Smooth muscle cell (in vitro differentiated cells): Measurements from ENCODE around the gene NRF1. TPM values are rescaled to one million over a fixed set of nuclear protein-coding genes. Genes with fewer than 3 reads are reported as not detected.

ENCODE experiments used
- DNase-seq: peaks from one replicate; lab custom pipeline; 2025; ENCODE audit not compliant: unreplicated experiment; lab: John Stamatoyannopoulos, UW
- H2AFZ ChIP-seq: fragments of 200-600 bp; sonication (generic); 2 replicates; pipeline ENCODE4 v1.6.0; 2016; ENCODE audit warnings: antibody characterized with exemption, low read depth, mild to moderate bottlenecking
- H3F3A ChIP-seq: fragments of 200-600 bp; sonication (generic); 2 replicates; pipeline ENCODE4 v1.6.0; 2017; ENCODE audit warnings: antibody characterized with exemption, low read depth
- H3K27ac ChIP-seq: fragments of 200-600 bp; sonication (generic); 2 replicates; pipeline ENCODE4 v1.5.1; 2016; ENCODE audit warnings: low read depth, mild to moderate bottlenecking
- H3K27me3 ChIP-seq: fragments of 200-600 bp; sonication (generic); 2 replicates; pipeline ENCODE4 v1.6.1; 2016; ENCODE audit warnings: low read depth, mild to moderate bottlenecking
- H3K36me3 ChIP-seq: fragments of 200-600 bp; sonication (generic); 2 replicates; pipeline ENCODE4 v1.5.1; 2016; ENCODE audit warnings: low read depth
- H3K4me1 ChIP-seq: fragments of 200-600 bp; sonication (generic); 2 replicates; pipeline ENCODE4 v1.5.1; 2016; ENCODE audit warnings: low read depth
- H3K4me2 ChIP-seq: fragments of 200-600 bp; sonication (generic); 2 replicates; pipeline ENCODE4 v1.6.0; 2016; ENCODE audit warnings: mild to moderate bottlenecking
- H3K4me3 ChIP-seq: fragments of 200-600 bp; sonication (generic); 2 replicates; pipeline ENCODE4 v1.5.1; 2016; ENCODE audit warnings: mild to moderate bottlenecking
- H3K79me2 ChIP-seq: fragments of 200-600 bp; sonication (generic); 2 replicates; pipeline ENCODE4 v1.6.0; 2016; ENCODE audit warnings: low read depth, mild to moderate bottlenecking
- H3K9ac ChIP-seq: fragments of 200-600 bp; sonication (generic); 2 replicates; pipeline ENCODE4 v1.6.0; 2016; ENCODE audit warnings: low read depth
- H3K9me3 ChIP-seq: fragments of 200-600 bp; sonication (generic); replicated peaks from 2 replicates; pipeline ENCODE4 v1.5.1; 2016; ENCODE audit warnings: low read depth
- H4K20me1 ChIP-seq: fragments of 200-600 bp; sonication (generic); 2 replicates; pipeline ENCODE4 v1.6.0; 2016; ENCODE audit warnings: low read depth
- CTCF ChIP-seq: fragments of 200-600 bp; sonication (generic); IDR thresholded peaks from 2 replicates; pipeline ENCODE4 v1.5.1; 2017; ENCODE audit warnings: borderline replicate concordance, mild to moderate bottlenecking, antibody characterized with exemption; ENCODE audit not compliant: insufficient read depth, poor library complexity, severe bottlenecking
- WGBS: methylation state at CpG from one replicate; pipeline ENCODE4 v1.1.7; 2016; ENCODE audit warnings: low lambda C conversion rate; 5-methylcytosine and 5-hydroxymethylcytosine counted together
- polyA plus RNA-seq: library from polyadenylated mRNA; unstranded; fragments of >200 nt; fragmentation: Nextera tagmentation; extraction: Ambion mirVana; gene quantifications from 2 replicates; pipeline ENCODE4 v1.2.1, GENCODE V29; 2016
- total RNA-seq: library from RNA; depleted of rRNA; stranded (reverse); fragments of >200 nt; gene quantifications from 2 replicates; pipeline ENCODE4 v1.2.3, GENCODE V29; 2014

Gene NRF1
- total and polyA plus RNA-seq, 2 experiments from 2014 or later = 8.9 to 13.4 TPM

- WGBS = 98% methylated on average over 3 of the region's 3 CpGs
- Histone ChIP-seq H3K4me2 (no peak overlapping the region), H3K27me3 (no peaks in the 10 kb centered on the region), H3K79me2 (no peaks in the 10 kb centered on the region), H3K9ac (no peak overlapping the region), H3F3A (no peaks in the 10 kb centered on the region), H4K20me1 (no peaks in the 10 kb centered on the region), H3K4me3 (no peak overlapping the region), H3K36me3 (no peaks in the 10 kb centered on the region), H2AFZ (no peak overlapping the region), H3K27ac (no peak overlapping the region), H3K4me1 (no peaks in the 10 kb centered on the region), H3K9me3 (no peaks in the 10 kb centered on the region)
- no peak for DNase-seq
- no peak for TF ChIP-seq CTCF
Measured at GRCh38 chr7:129765352-129765751, 153.8 kb downstream of the NRF1 start.

GRCh38 chr7:129767120-129768015 is 155.8 kb downstream of the NRF1 start:
- Histone ChIP-seq H3K9me3 (no peaks in the 10 kb centered on the region), H3K9ac (no peak overlapping the region), H3K4me3 (no peak overlapping the region), H3K36me3 (no peaks in the 10 kb centered on the region), H3K4me2 (no peak overlapping the region), H2AFZ (no peak overlapping the region), H3F3A (no peaks in the 10 kb centered on the region), H3K27me3 (no peaks in the 10 kb centered on the region), H3K4me1 (peaks cover 7% of the 10 kb centered on the region), H3K79me2 (no peaks in the 10 kb centered on the region), H3K27ac (no peak overlapping the region), H4K20me1 (no peaks in the 10 kb centered on the region)
- WGBS = 94% methylated on average over 12 of the region's 12 CpGs
- no peak for TF ChIP-seq CTCF
- no peak for DNase-seq

- peaks cover 7% of the 10 kb centered on the region for H3K4me1 ChIP-seq
- no peak overlapping the region for H3K27ac ChIP-seq
- 93% methylated on average over 17 of the region's 17 CpGs for WGBS
- no peaks in the 10 kb centered on the region for H3K36me3 ChIP-seq
- no peak overlapping the region for H3K9ac ChIP-seq
- no peak overlapping the region for H2AFZ ChIP-seq
- no peaks in the 10 kb centered on the region for H3K9me3 ChIP-seq
- no peaks in the 10 kb centered on the region for H4K20me1 ChIP-seq
- H3K4me2 ChIP-seq = no peak overlapping the region
- no peaks in the 10 kb centered on the region for H3K27me3 ChIP-seq
- no peak for DNase-seq
- no peaks in the 10 kb centered on the region for H3F3A ChIP-seq
- no peak for TF ChIP-seq CTCF
- H3K4me3 ChIP-seq = no peak overlapping the region
- no peaks in the 10 kb centered on the region for H3K79me2 ChIP-seq
Measured at GRCh38 chr7:129768614-129769399, 157.3 kb downstream of the NRF1 start.
